Umbilical cord (tissue), 2 donors: ENCODE results near the gene OXSR1. TPM values are rescaled to one million over a fixed set of nuclear protein-coding genes. Genes with fewer than 3 reads are reported as not detected.
A peak's percentile ranks its signal among the peaks of the same experiment; 100 is the strongest.
"Not testable (repeated sequence)": the region's sequence is repeated elsewhere in the genome, so short reads cannot be mapped to it uniquely, and the experiment has no call there.

ENCODE experiments used
- DNase-seq: peaks from one replicate; pipeline ENCODE4 v3.0.0-alpha.2; 2015; ENCODE audit warnings: low spot score
- total RNA-seq: library from RNA; depleted of rRNA; stranded (reverse); fragments of >200 nt; gene quantifications from one replicate; pipeline ENCODE4 v1.2.3, GENCODE V29; 2014; ENCODE audit warnings: low replicate concordance; ENCODE audit not compliant: insufficient read depth

The OXSR1 gene
- total RNA-seq, 1 donor from 2014 or later: 56.6 TPM

- DNase-seq: no peak
Measured at GRCh38 chr3:38222032-38222634, 56.8 kb downstream of the OXSR1 start.

- DNase-seq: no peak
Measured at GRCh38 chr3:38224357-38224756, 59.0 kb downstream of the OXSR1 start.

- DNase-seq: no peak
Measured at GRCh38 chr3:38226273-38226672, 60.9 kb downstream of the OXSR1 start.

- DNase-seq: no peak
Measured at GRCh38 chr3:38227989-38228388, 62.7 kb downstream of the OXSR1 start.

- DNase-seq: no peak
Measured at GRCh38 chr3:38229036-38229435, 63.7 kb downstream of the OXSR1 start.

- no peak for DNase-seq
Measured at GRCh38 chr3:38232701-38233100, 67.4 kb downstream of the OXSR1 start.

GRCh38 chr3:38235466-38235865 lies 70.1 kb downstream of the OXSR1 start:
- DNase-seq: peak; percentile 21

GRCh38 chr3:38238416-38239008 lies 73.2 kb downstream of the OXSR1 start:
- DNase-seq: no peak

GRCh38 chr3:38242812-38243211 lies 77.5 kb downstream of the OXSR1 start:
- not testable (repeated sequence) for DNase-seq

- DNase-seq: no peak
Measured at GRCh38 chr3:38245930-38246329, 80.6 kb downstream of the OXSR1 start.

- DNase-seq: peak; percentile 52
Measured at GRCh38 chr3:38247366-38248035, 82.2 kb downstream of the OXSR1 start.

- no peak for DNase-seq
Measured at GRCh38 chr3:38250198-38250597, 84.9 kb downstream of the OXSR1 start.

GRCh38 chr3:38251197-38251596 lies 85.9 kb downstream of the OXSR1 start:
- no peak for DNase-seq

GRCh38 chr3:38253704-38254103 lies 88.4 kb downstream of the OXSR1 start:
- DNase-seq: no peak

GRCh38 chr3:38254872-38255271 lies 89.5 kb downstream of the OXSR1 start:
- no peak for DNase-seq

- no peak for DNase-seq
Measured at GRCh38 chr3:38255627-38256026, 90.3 kb downstream of the OXSR1 start.

- DNase-seq: no peak
Measured at GRCh38 chr3:38257583-38257982, 92.2 kb downstream of the OXSR1 start.

GRCh38 chr3:38260474-38260873 lies 95.1 kb downstream of the OXSR1 start:
- no peak for DNase-seq

GRCh38 chr3:38264353-38264771 lies 99.0 kb downstream of the OXSR1 start:
- no peak for DNase-seq

GRCh38 chr3:38264779-38265178 lies 99.4 kb downstream of the OXSR1 start:
- DNase-seq: no peak

- no peak for DNase-seq
Measured at GRCh38 chr3:38265604-38266307, 100.4 kb downstream of the OXSR1 start, which contains the start of gene SLC22A13. Gene SLC22A13, plus strand, starts transcription at chr3:38265812. Its CDS starts 49 bp downstream, at chr3:38265861.

GRCh38 chr3:38266810-38267209 lies 101.5 kb downstream of the OXSR1 start:
- no peak for DNase-seq
